H1 (cell line): ENCODE results near the gene SMARCA4. TPM values are rescaled to one million over a fixed set of nuclear protein-coding genes. Genes with fewer than 3 reads are reported as not detected.

Experiments
- CTCF ChIA-PET: fragments of 300-600 bp; sonication (Branson Sonifier 250); formaldehyde crosslinking; loops from one replicate; lab custom pipeline; 2021; ENCODE audit not compliant: partially characterized antibody; lab: Charles Lee
- POLR2A ChIA-PET: fragments of 300-600 bp; sonication (Branson Sonifier 250); formaldehyde crosslinking; loops from one replicate; lab custom pipeline; 2021; ENCODE audit warnings: inconsistent platforms; ENCODE audit not compliant: partially characterized antibody; lab: Charles Lee
- DNase-seq, 2 experiments: peaks; one replicate each; pipeline versions ENCODE4 v3.0.0 to v3.0.0-alpha.2; 2010 to 2022; ENCODE audit warnings: low spot score in 2 of 2, low read depth in 1 of 2, mixed read lengths in 1 of 2
- FAIRE-seq: peaks from 2 replicates; lab custom pipeline; 2011; peaks lifted over from hg19 to GRCh38; lab: Jason Lieb, UNC
- H2AFZ ChIP-seq: 2 replicates; pipeline ENCODE4 v1.8.1; 2012; ENCODE audit warnings: low read length, inconsistent platforms
- H2AK5ac ChIP-seq: 2 replicates; pipeline ENCODE4 v1.6.1; 2013; ENCODE audit warnings: low read depth, low read length
- H2BK120ac ChIP-seq: replicated peaks from 2 replicates; pipeline ENCODE3; 2013; ENCODE audit warnings: low read depth, low read length, inconsistent platforms
- H2BK12ac ChIP-seq: 2 replicates; pipeline ENCODE4 v1.6.1; 2013; ENCODE audit warnings: low read depth, low read length
- H2BK15ac ChIP-seq: 2 replicates; pipeline ENCODE4 v1.6.1; 2013; ENCODE audit warnings: low read length
- H2BK20ac ChIP-seq: 2 replicates; pipeline ENCODE4 v1.6.1; 2013; ENCODE audit warnings: low read length
- H2BK5ac ChIP-seq: 2 replicates; pipeline ENCODE4 v1.6.1; 2013; ENCODE audit warnings: low read depth, low read length
- H3K14ac ChIP-seq: 2 replicates; pipeline ENCODE4 v1.6.1; 2013; ENCODE audit warnings: inconsistent platforms; ENCODE audit not compliant: insufficient read length
- H3K18ac ChIP-seq: 2 replicates; pipeline ENCODE4 v1.6.1; 2013; ENCODE audit warnings: low read length; ENCODE audit errors: extremely low read depth
- H3K23ac ChIP-seq: 2 replicates; pipeline ENCODE4 v1.6.1; 2013; ENCODE audit warnings: inconsistent platforms; ENCODE audit not compliant: insufficient read length
- H3K23me2 ChIP-seq: 2 replicates; pipeline ENCODE4 v1.6.1; 2013; ENCODE audit warnings: low read depth, low read length
- H3K27ac ChIP-seq: 2 replicates; pipeline ENCODE4 v1.6.1; 2011; ENCODE audit warnings: low read depth, low read length, inconsistent platforms
- H3K27me3 ChIP-seq, 4 experiments: replicated peaks in 1 of 4; 1 replicate in 1 of 4; 2 replicates in 3 of 4; pipeline versions ENCODE4 v1.6.1 to v1.8.1; 2011 to 2013; ENCODE audit warnings: low read length in 3 of 4, mild to moderate bottlenecking in 3 of 4, inconsistent platforms in 2 of 4, mixed read lengths in 2 of 4, moderate library complexity in 1 of 4; ENCODE audit not compliant: control insufficient read depth in 3 of 4, insufficient read depth in 3 of 4; ENCODE audit errors: extremely low read depth in 1 of 4
- H3K36me3 ChIP-seq, 4 experiments: 2 replicates each; pipeline versions ENCODE4 v1.6.1 to v1.8.1; 2011 to 2013; ENCODE audit warnings: mild to moderate bottlenecking in 4 of 4, low read length in 3 of 4, moderate library complexity in 2 of 4, control low read depth in 1 of 4, inconsistent platforms in 1 of 4; ENCODE audit not compliant: insufficient read depth in 4 of 4, control insufficient read depth in 2 of 4
- H3K4ac ChIP-seq: replicated peaks from 2 replicates; pipeline ENCODE3; 2013; ENCODE audit warnings: low read length, low read depth, mixed read lengths, inconsistent platforms; ENCODE audit not compliant: insufficient read length
- H3K4me1 ChIP-seq, 4 experiments: replicated peaks in 1 of 4; 1 replicate in 1 of 4; 2 replicates in 3 of 4; pipeline versions ENCODE4 v1.6.1 to v1.8.1; 2011 to 2013; ENCODE audit warnings: low read length in 3 of 4, inconsistent platforms in 2 of 4, mixed read lengths in 1 of 4; ENCODE audit not compliant: insufficient read depth in 4 of 4, control insufficient read depth in 3 of 4
- H3K4me2 ChIP-seq, 2 experiments: 2 replicates each; pipeline versions ENCODE4 v1.6.1 to v1.8.1; 2011 to 2013; ENCODE audit warnings: low read depth in 2 of 2, low read length in 2 of 2, control low read depth in 1 of 2, inconsistent platforms in 1 of 2, mild to moderate bottlenecking in 1 of 2; ENCODE audit not compliant: insufficient read depth in 1 of 2
- H3K4me3 ChIP-seq, 4 experiments: fragments of 200-600, 300-600 bp in 1 of 4; sonication (generic), shearing (Covaris generic), sonication (Bioruptor Twin) in 1 of 4; 2 replicates each; pipeline versions ENCODE4 v1.5.1 to v1.8.1; 2011 to 2016; ENCODE audit warnings: low read length in 4 of 4, low read depth in 3 of 4, control low read depth in 2 of 4, inconsistent platforms in 2 of 4, mild to moderate bottlenecking in 2 of 4, mixed read lengths in 1 of 4, moderate library complexity in 1 of 4; ENCODE audit not compliant: insufficient read depth in 2 of 4; ENCODE audit errors: extremely low read depth in 1 of 4
- H3K56ac ChIP-seq: replicated peaks from 2 replicates; pipeline ENCODE3; 2013; ENCODE audit warnings: low read depth, mild to moderate bottlenecking, mixed read lengths, low read length, inconsistent platforms; ENCODE audit not compliant: insufficient read length
- H3K79me1 ChIP-seq: 2 replicates; pipeline ENCODE4 v1.6.1; 2013; ENCODE audit warnings: low read depth, low read length, control low read depth
- H3K79me2 ChIP-seq, 2 experiments: 2 replicates each; pipeline versions ENCODE4 v1.6.1 to v1.8.1; 2012 to 2013; ENCODE audit warnings: low read length in 2 of 2, mild to moderate bottlenecking in 2 of 2, inconsistent platforms in 1 of 2; ENCODE audit not compliant: insufficient read depth in 2 of 2, control insufficient read depth in 1 of 2
- H3K9ac ChIP-seq, 4 experiments: replicated peaks in 1 of 4; 1 replicate in 1 of 4; 2 replicates in 3 of 4; pipeline versions ENCODE4 v1.6.1 to v1.8.1; 2011 to 2013; ENCODE audit warnings: low read depth in 3 of 4, low read length in 3 of 4, control low read depth in 2 of 4, mild to moderate bottlenecking in 2 of 4, moderate library complexity in 2 of 4, inconsistent platforms in 1 of 4; ENCODE audit errors: extremely low read depth in 1 of 4
- H3K9me3 ChIP-seq, 2 experiments: 2 replicates each; pipeline versions ENCODE4 v1.6.1 to v1.8.1; 2012 to 2013; ENCODE audit warnings: mild to moderate bottlenecking in 2 of 2, moderate library complexity in 2 of 2, control low read depth in 1 of 2, inconsistent platforms in 1 of 2, low read depth in 1 of 2, low read length in 1 of 2, mixed read lengths in 1 of 2; ENCODE audit not compliant: insufficient read depth in 2 of 2
- H4K20me1 ChIP-seq, 2 experiments: replicated peaks in 1 of 2; 2 replicates each; pipeline versions ENCODE3 to v1.8.1; 2011 to 2013; ENCODE audit warnings: inconsistent platforms in 2 of 2, low read length in 2 of 2, mild to moderate bottlenecking in 1 of 2; ENCODE audit not compliant: insufficient read depth in 2 of 2, control insufficient read depth in 1 of 2
- H4K5ac ChIP-seq: 2 replicates; pipeline ENCODE4 v1.6.1; 2013; ENCODE audit warnings: low read length, low read depth, mixed read lengths, inconsistent platforms; ENCODE audit not compliant: insufficient read length
- H4K8ac ChIP-seq: 2 replicates; pipeline ENCODE4 v1.8.0; 2013; ENCODE audit warnings: mild to moderate bottlenecking, moderate library complexity, low read length, inconsistent platforms; ENCODE audit not compliant: insufficient read depth; ENCODE audit errors: extremely low read depth
- H4K91ac ChIP-seq: replicated peaks from 2 replicates; pipeline ENCODE3; 2013; ENCODE audit warnings: low read length, mixed read lengths, inconsistent platforms; ENCODE audit not compliant: insufficient read length
- ASH2L ChIP-seq: fragments of 200-600, 300-600 bp; sonication (generic); IDR thresholded peaks from one replicate; pipeline ENCODE4 v1.7.1; 2017; ENCODE audit warnings: low read length
- ATF2 ChIP-seq: IDR thresholded peaks from 2 replicates; pipeline ENCODE4 v1.6.1; 2012; ENCODE audit warnings: low read length, inconsistent platforms
- YY1 ChIP-seq: IDR thresholded peaks from 2 replicates; pipeline ENCODE4 v1.6.1; 2011; ENCODE audit warnings: low read depth, mild to moderate bottlenecking, low read length
- WGBS, 2 experiments: shearing (Covaris generic) in 1 of 2; methylation state at CpG; one replicate each; pipeline versions ENCODE4 v1.1.6 to v1.1.7; 2013 to 2015; ENCODE audit warnings: low lambda C conversion rate in 2 of 2, mixed read lengths in 2 of 2, inconsistent platforms in 1 of 2, low coverage in 1 of 2, missing lambda C conversion rate in 1 of 2; ENCODE audit not compliant: insufficient replicate concordance in 2 of 2, insufficient coverage in 1 of 2, insufficient read length in 1 of 2; ENCODE audit errors: extremely low coverage in 1 of 2, missing lambda C conversion rate in 1 of 2; 5-methylcytosine and 5-hydroxymethylcytosine counted together
- polyA plus RNA-seq, 7 experiments: library from polyadenylated mRNA; depleted of rRNA in 3 of 7; stranded (reverse) in 5 of 7; unstranded in 2 of 7; fragments of >200 nt in 5 of 7; fragments of 200-250 nt in 2 of 7; gene quantifications; 1 replicate in 5 of 7; 2 replicates in 1 of 7; 4 replicates in 1 of 7; pipeline versions ENCODE4 v1.2.1 to v1.2.3, GENCODE V29; 2011 to 2013; ENCODE audit warnings: missing spikeins in 2 of 7, mixed read lengths in 2 of 7
- total RNA-seq: library from RNA; stranded (reverse); fragmentation: NEBNext Ultra II Directional; extraction: Animal tissue kit (Norgen Biotek cat#: 25700); gene quantifications from 2 replicates; pipeline ENCODE4 v1.2.1, GENCODE V29; 2021

Gene SMARCA4
- total and polyA plus RNA-seq, 2 of the 8 experiments (the other 6 are each of a cell fraction or from before 2014, with no cell fraction given), result 86.4 to 263 TPM

- Histone ChIP-seq H2AFZ (no peak overlapping the region), H3K4me1 (peaks cover 0 to 9% (median 2%) of the 10 kb centered on the region in 4 experiments; a peak in 4 of 7 replicates), H3K56ac (no peak overlapping the region), H3K27ac (no peak overlapping the region), H2BK12ac (no peak overlapping the region), H4K8ac (no peak overlapping the region; the same call in 1 of the 2 replicates), H3K4me2 (no peak overlapping the region), H2BK120ac (no peak overlapping the region), H2BK20ac (no peak overlapping the region), H4K20me1 (peaks cover 18 to 25% of the 10 kb centered on the region in 2 experiments), H3K4me3 (no peak overlapping the region), H2BK5ac (peak overlapping the region; percentile 35; the same call in 1 of the 2 replicates), H3K36me3 (no peaks in the 10 kb centered on the region), H3K18ac (no peak overlapping the region; the same call in 1 of the 2 replicates), H2BK15ac (no peak overlapping the region), H3K14ac (no peak overlapping the region), H3K4ac (no peak overlapping the region), H4K91ac (no peak overlapping the region), H3K79me1 (peaks cover 15% of the 10 kb centered on the region), H2AK5ac (no peak overlapping the region), H3K79me2 (peaks cover 50 to 92% of the 10 kb centered on the region in 2 experiments), H3K9me3 (no peaks in the 10 kb centered on the region; a peak in 1 of 4 replicates), H3K27me3 (no peaks in the 10 kb centered on the region), H4K5ac (no peak overlapping the region), H3K23me2 (no peaks in the 10 kb centered on the region), H3K23ac (no peak overlapping the region), H3K9ac (no peak overlapping the region)
- ChIA-PET CTCF (interaction anchor here (0.7 to 1.3 kb wide), 3 partner anchors 22 to 33 kb away, joined by 3 to 6 read pairs (median 4); no protein-coding TSS in a partner anchor), POLR2A (interaction anchor here (1.0 to 1.6 kb wide), 2 partner anchors 13 to 123 kb away, joined by 3 to 4 read pairs; no protein-coding TSS in a partner anchor)
- FAIRE-seq (no peak), DNase-seq (no peak)
- 79% methylated on average over 10 of the region's 10 CpGs; no CpG with 5 or more reads in 1 of the 2 experiments for WGBS, 2 experiments
- no peak for TF ChIP-seq YY1
- TF ChIP-seq ATF2, result no peak
- no peak for TF ChIP-seq ASH2L
Observed at GRCh38 chr19:10968527-10969135, 7.8 kb downstream of the SMARCA4 start.
